Mucosa of descending colon (tissue), 3 donors: ENCODE measurements around the gene C1orf198. TPM values are rescaled to one million over a fixed set of nuclear protein-coding genes. Genes with fewer than 3 reads are reported as not detected.

Experiments used
- ATAC-seq: fragments of 200-7000 bp; cut with Tn5 transposase; one replicate; pipeline ENCODE4 v1.9.1; 2020; ENCODE audit warnings: mild to moderate bottlenecking, moderate library complexity
- DNase-seq, 3 donors: peaks; one replicate each; pipeline ENCODE4 v3.0.0-alpha.2; 2020
- H3K36me3 ChIP-seq: fragments of 200-600 bp; one replicate; pipeline ENCODE4 v1.8.0; 2021; ENCODE audit warnings: low read depth, mild to moderate bottlenecking
- H3K4me1 ChIP-seq: fragments of 200-600 bp; one replicate; pipeline ENCODE4 v1.8.0; 2021; ENCODE audit warnings: low read depth, mild to moderate bottlenecking
- H3K4me3 ChIP-seq: fragments of 200-600 bp; one replicate; pipeline ENCODE4 v1.8.0; 2021; ENCODE audit warnings: mild to moderate bottlenecking
- H3K9me3 ChIP-seq: fragments of 200-600 bp; one replicate; pipeline ENCODE4 v1.8.0; 2021; ENCODE audit warnings: mild to moderate bottlenecking
- CTCF ChIP-seq: fragments of 200-600 bp; IDR thresholded peaks from one replicate; pipeline ENCODE4 v1.8.0; 2022; ENCODE audit warnings: antibody characterized with exemption, mild to moderate bottlenecking
- intact Hi-C, 2 donors: fragments of 100-400 bp; cut with DNase I in 1 of 2; cut with micrococcal nuclease in 1 of 2; formaldehyde crosslinking; loops; one replicate each; pipeline versions ENCODE4 v1.11.0 to v1.11.1; 2022; cut with DNase I, micrococcal nuclease
- total RNA-seq, 3 donors: library from RNA; stranded (reverse); fragmentation: NEBNext Ultra II Directional in 2 of 3; extraction: Animal tissue kit (Norgen Biotek cat#: 25700) in 2 of 3; gene quantifications; one replicate each; pipeline versions ENCODE4 v1.2.1 to v1.2.4, GENCODE V29; 2021 to 2023
- donor health status: DM: no; HTN: no; CAD: no; lungs with moderate emphysema.
- donor health status: DM: no; HTN: no; CAD: no.
- donor health status: DM: no; HTN: yes; CAD: no.

The C1orf198 gene
- total RNA-seq, 3 donors from 2014 or later: 9.8 to 35.9 (median 15.5) TPM

- no peaks in the 10 kb centered on the region for H3K36me3 ChIP-seq
- TF ChIP-seq CTCF: no peak
- intact Hi-C loops: no loop called here
- no peak overlapping the region for H3K4me3 ChIP-seq
- no peak for DNase-seq
- no peak for ATAC-seq
- no peaks in the 10 kb centered on the region for H3K9me3 ChIP-seq
- no peaks in the 10 kb centered on the region for H3K4me1 ChIP-seq
These were observed 32.0 kb downstream of the C1orf198 start for GRCh38 chr1:230836347-230836746.

GRCh38 chr1:230834292-230834691 is 34.0 kb downstream of the C1orf198 start:
- Histone ChIP-seq H3K4me3 (no peak overlapping the region), H3K4me1 (no peaks in the 10 kb centered on the region), H3K9me3 (no peaks in the 10 kb centered on the region), H3K36me3 (no peaks in the 10 kb centered on the region)
- TF ChIP-seq CTCF: no peak
- ATAC-seq (no peak), DNase-seq (no peak)
- intact Hi-C loops: no loop called here

DNA sequence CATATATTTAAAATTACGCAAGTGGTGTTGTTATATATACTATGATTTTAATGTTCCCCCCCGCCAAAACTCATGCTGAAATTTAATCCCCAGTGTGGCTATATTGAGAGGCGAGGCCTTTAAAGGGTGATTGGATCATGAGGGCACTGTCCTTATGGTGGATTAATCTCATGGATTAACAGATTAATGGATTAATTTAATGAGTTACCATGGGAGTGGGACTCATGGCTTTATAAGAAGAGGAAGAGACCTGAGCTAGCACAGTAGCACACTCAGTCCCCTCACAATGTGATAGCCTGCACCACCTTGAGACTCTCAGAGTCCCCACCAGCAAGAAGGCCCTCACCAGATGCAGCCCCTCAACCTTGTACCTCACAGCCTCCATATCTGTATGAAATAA is 34.8 kb downstream of the C1orf198 start:
- Histone ChIP-seq H3K36me3 (no peaks in the 10 kb centered on the region), H3K4me3 (no peak overlapping the region), H3K4me1 (no peaks in the 10 kb centered on the region), H3K9me3 (no peaks in the 10 kb centered on the region)
- DNase-seq (no peak), ATAC-seq (no peak)
- no peak for TF ChIP-seq CTCF
- intact Hi-C loops: no loop called here

GRCh38 chr1:230832476-230832875 is 35.8 kb downstream of the C1orf198 start:
- Histone ChIP-seq H3K36me3 (no peaks in the 10 kb centered on the region), H3K4me1 (no peaks in the 10 kb centered on the region), H3K9me3 (no peaks in the 10 kb centered on the region), H3K4me3 (no peak overlapping the region)
- DNase-seq: no peak
- no peak for TF ChIP-seq CTCF
- intact Hi-C loops: no loop called here
- ATAC-seq: no peak

GRCh38 chr1:230831771-230832170 is 36.5 kb downstream of the C1orf198 start:
- ATAC-seq: no peak
- Histone ChIP-seq H3K9me3 (no peaks in the 10 kb centered on the region), H3K4me1 (no peaks in the 10 kb centered on the region), H3K4me3 (no peak overlapping the region), H3K36me3 (no peaks in the 10 kb centered on the region)
- intact Hi-C loops: no loop called here
- no peak for DNase-seq
- TF ChIP-seq CTCF: no peak

- ATAC-seq (no peak), DNase-seq (no peak)
- TF ChIP-seq CTCF: no peak
- no peaks in the 10 kb centered on the region for H3K9me3 ChIP-seq
- no peak overlapping the region for H3K4me3 ChIP-seq
- no peaks in the 10 kb centered on the region for H3K4me1 ChIP-seq
- intact Hi-C loops: no loop called here
- no peaks in the 10 kb centered on the region for H3K36me3 ChIP-seq
These were observed 39.9 kb downstream of the C1orf198 start for GRCh38 chr1:230828421-230828820.
